Right ventricle myocardium inferior (tissue), 1 donor: Measurements from ENCODE around the gene CERS6. TPM values are rescaled to one million over a fixed set of nuclear protein-coding genes. Genes with fewer than 3 reads are reported as not detected.

ENCODE experiments used
- ATAC-seq: fragments of 200-7000 bp; cut with Tn5 transposase; one replicate; pipeline ENCODE4 v1.9.1; 2020; ENCODE audit warnings: mild to moderate bottlenecking, moderate library complexity
- DNase-seq: peaks from one replicate; pipeline ENCODE4 v3.0.0; 2021; ENCODE audit errors: missing footprints
- intact Hi-C: fragments of 100-400 bp; cut with DNase I; formaldehyde crosslinking; loops from one replicate; pipeline ENCODE4 v1.11.0; 2022
- total RNA-seq: library from RNA; stranded (reverse); fragmentation: NEBNext Ultra II Directional; extraction: Animal tissue kit (Norgen Biotek cat#: 25700); gene quantifications from one replicate; pipeline ENCODE4 v1.2.1, GENCODE V29; 2021
- donor health status: DM: no; HTN: yes; CAD: no; lungs with severe emphysema.

CERS6 gene
- total RNA-seq, 1 donor from 2014 or later, result 65.7 TPM

GRCh38 chr2:168573128-168573903 is 117.2 kb downstream of the CERS6 start:
- intact Hi-C loops, result no loop called here
- ATAC-seq (no peak), DNase-seq (no peak)

- DNase-seq, result no peak
- no peak for ATAC-seq
- intact Hi-C loops, result no loop called here
These were observed 119.0 kb downstream of the CERS6 start for GRCh38 chr2:168574856-168575630.

GRCh38 chr2:168577885-168578284 is 121.8 kb downstream of the CERS6 start:
- ATAC-seq, result no peak
- intact Hi-C loops, result no loop called here
- DNase-seq, result no peak

- intact Hi-C loops, result no loop called here
- ATAC-seq (no peak), DNase-seq (no peak)
These were observed 127.1 kb downstream of the CERS6 start for GRCh38 chr2:168583064-168583709.

GRCh38 chr2:168583710-168584521 is 127.8 kb downstream of the CERS6 start:
- intact Hi-C loops, result no loop called here
- no peak for ATAC-seq
- no peak for DNase-seq

GRCh38 chr2:168584911-168585310 is 128.8 kb downstream of the CERS6 start:
- ATAC-seq (no peak), DNase-seq (no peak)
- intact Hi-C loops, result no loop called here

- intact Hi-C loops, result no loop called here
- ATAC-seq (no peak), DNase-seq (no peak)
These were observed 129.6 kb downstream of the CERS6 start for GRCh38 chr2:168585700-168586099.

GRCh38 chr2:168587307-168587706 is 131.2 kb downstream of the CERS6 start:
- ATAC-seq (no peak), DNase-seq (no peak)
- intact Hi-C loops, result no loop called here

GRCh38 chr2:168589236-168590211 is 133.5 kb downstream of the CERS6 start:
- intact Hi-C loops, result loop anchor here (5.0 kb wide), 1 partner anchor 132 kb away; the partner anchor contains the start of gene CERS6
- DNase-seq (no peak), ATAC-seq (peak; percentile 18)

- ATAC-seq, result peak; percentile 24
These were observed 136.2 kb downstream of the CERS6 start for GRCh38 chr2:168592181-168592831.

GRCh38 chr2:168593713-168594112 is 137.6 kb downstream of the CERS6 start:
- ATAC-seq, result no peak
- DNase-seq, result no peak
- intact Hi-C loops, result loop anchor here (5.0 kb wide), 1 partner anchor 136 kb away; the partner anchor contains the start of gene CERS6

More at GRCh38 chr2:168592181-168592831, 136.2 kb downstream of the CERS6 start:
- DNase-seq, result no peak
- intact Hi-C loops, result loop anchor here (5.0 kb wide), 1 partner anchor 135 kb away; the partner anchor contains the start of gene CERS6

GRCh38 chr2:168594778-168595177 is 138.7 kb downstream of the CERS6 start:
- ATAC-seq (no peak), DNase-seq (no peak)
- intact Hi-C loops, result loop anchor here (5.0 kb wide), 1 partner anchor 137 kb away; the partner anchor contains the start of gene CERS6

- ATAC-seq (no peak), DNase-seq (no peak)
- intact Hi-C loops, result no loop called here
These were observed 141.0 kb downstream of the CERS6 start for GRCh38 chr2:168596881-168597655.

- ATAC-seq (no peak), DNase-seq (no peak)
- intact Hi-C loops, result no loop called here
These were observed 143.7 kb downstream of the CERS6 start for GRCh38 chr2:168599738-168600137.

- no peak for DNase-seq
- intact Hi-C loops, result no loop called here
- ATAC-seq, result no peak
These were observed 144.9 kb downstream of the CERS6 start for GRCh38 chr2:168600949-168601348.

GRCh38 chr2:168601741-168602140 is 145.7 kb downstream of the CERS6 start:
- DNase-seq, result no peak

More at GRCh38 chr2:168601741-168602140, 145.7 kb downstream of the CERS6 start:
- intact Hi-C loops, result no loop called here
- no peak for ATAC-seq
